DMS153 (cell line): Measurements from ENCODE around the gene DGLUCY.
"Not testable (repeated sequence)": the region's sequence is repeated elsewhere in the genome, so short reads cannot be mapped to it uniquely, and the experiment has no call there.

Experiments
- DNase-seq: peaks from one replicate; lab custom pipeline; 2025; lab: John Stamatoyannopoulos, UW

DGLUCY gene

GRCh38 chr14:91138511-91139359 is 24.9 kb downstream of the DGLUCY start:
- DNase-seq, result no peak

DNA sequence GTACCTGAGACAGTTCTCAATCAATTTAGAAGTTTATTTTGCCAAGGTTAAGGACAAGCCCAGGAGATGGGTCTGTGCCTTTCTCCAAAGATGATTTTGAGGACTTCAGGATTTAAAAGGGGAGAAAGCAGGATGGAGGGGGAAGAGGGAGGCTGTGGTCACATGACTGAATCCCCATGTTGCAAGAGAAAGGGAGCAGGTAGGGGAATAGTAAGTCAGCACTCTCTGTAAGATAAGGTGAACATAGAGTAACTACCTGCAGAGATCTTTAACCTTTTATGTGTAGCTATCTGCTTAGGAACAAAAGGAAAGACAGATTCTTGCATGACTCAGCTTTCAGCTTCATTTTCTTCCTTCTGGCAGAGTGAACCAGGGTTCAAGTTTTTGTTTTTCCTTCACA is 25.9 kb downstream of the DGLUCY start:
- no peak for DNase-seq

DNA sequence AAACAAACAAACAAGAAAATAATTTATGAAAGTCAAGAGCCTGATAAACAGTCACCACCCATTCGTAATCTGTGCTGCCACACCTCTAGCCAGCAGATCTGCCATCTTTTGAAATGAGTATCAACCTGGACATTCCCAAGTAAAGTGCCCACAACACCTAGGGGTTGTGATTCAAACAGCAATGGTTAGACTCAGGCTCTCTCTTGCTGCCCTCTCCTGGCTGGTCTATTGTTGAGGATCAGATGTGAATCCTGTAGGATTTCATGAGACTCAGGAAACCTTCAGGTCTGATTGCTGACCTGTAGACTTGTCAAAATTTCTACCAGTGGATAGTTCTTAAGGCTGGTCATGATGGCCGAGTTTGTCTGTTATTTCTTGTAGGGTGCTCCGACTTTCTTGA is 26.8 kb downstream of the DGLUCY start:
- peak; percentile 18 for DNase-seq

- no peak for DNase-seq
These were observed 28.4 kb downstream of the DGLUCY start for GRCh38 chr14:91142214-91142668.

- DNase-seq, result no peak
These were observed 30.0 kb downstream of the DGLUCY start for GRCh38 chr14:91143862-91144261.

DNA sequence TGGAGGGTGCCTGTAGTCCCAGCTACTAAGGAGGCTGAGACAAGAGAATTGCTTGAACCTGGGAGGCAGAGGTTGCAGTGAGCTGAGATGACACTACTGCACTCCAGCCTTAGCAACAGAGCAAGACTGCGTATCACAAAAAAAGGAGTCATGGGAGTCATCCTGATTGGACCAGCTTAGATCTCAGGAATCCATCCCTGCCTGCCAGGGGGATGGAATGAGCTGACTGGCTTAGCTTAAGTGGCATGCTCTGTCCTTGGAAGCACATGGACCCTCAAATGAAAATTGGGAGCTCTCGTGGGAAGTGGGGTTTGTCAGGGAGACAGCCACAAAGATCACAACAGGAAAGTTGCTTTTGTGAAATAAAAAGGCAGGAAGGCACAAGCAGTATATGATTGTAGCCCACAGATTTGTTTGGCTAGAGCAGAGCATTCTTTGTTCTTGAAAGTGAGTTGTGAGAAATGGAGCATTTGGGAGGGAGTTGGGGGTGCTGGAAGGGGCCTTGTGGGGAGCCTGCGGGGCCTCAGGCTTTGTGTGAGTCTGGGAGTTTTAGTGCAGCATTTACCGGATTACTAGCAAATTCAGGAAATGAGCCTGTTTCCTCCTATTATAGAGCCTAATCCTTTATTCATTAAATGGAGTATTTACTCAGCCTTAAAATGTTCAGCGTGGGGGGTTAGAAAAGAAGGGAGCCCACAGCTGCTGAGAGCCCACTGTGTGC is 30.7 kb downstream of the DGLUCY start:
- DNase-seq, result no peak

DNA sequence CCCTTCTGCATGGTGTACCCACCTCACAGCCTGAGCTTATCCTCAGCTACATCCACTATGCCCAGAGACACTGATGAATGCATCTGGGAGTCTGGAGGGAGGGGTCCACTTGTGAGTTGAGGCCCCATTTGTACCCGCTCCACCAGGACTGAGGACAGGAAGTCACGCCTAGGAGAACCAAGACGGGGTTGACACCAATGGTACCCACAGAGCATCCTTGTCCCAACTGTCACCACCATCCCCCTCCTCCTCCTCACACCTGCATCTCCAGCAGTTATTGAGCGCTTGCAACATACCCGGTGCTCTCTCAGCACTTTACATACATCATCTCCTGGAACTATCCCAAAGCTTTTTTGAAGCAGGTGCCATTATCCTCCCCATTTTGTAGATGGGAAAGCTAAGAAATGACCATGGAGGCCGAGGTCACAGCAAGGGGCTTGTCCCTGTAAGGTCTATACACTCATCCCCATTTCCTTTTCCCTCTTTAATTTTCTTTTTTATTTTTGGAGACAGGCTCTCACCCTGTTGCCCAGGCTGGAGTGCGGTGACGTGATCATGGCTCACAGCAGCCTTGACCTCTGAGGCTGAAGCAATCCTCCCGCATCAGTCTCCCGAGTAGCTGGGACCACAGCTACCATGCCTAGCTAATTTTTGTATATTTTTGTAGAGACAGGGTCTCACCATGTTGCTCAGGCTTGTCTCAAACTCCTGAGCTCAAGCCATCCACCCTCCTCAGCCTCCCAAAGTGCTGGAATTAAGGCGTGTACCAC is 31.7 kb downstream of the DGLUCY start:
- DNase-seq, result no peak

DNA sequence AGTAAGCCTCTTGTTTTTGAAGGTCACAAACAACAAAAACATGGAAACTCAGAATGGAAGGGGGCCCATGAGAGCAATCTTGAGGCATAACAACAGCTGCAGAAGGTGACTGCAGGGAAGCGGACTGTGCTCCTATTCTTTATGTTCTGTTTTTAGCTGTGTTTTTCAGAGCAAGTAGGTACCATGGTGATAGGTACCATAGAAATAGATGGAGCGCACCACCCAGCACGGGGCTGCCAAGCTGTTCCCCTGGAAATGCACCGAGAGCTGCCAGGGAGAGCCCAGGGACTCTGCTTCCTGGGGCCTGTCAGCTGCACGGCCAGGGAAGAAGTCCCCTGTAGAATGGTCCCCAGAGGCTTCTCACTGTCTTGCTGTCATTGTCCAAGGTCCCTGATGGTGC is 32.8 kb downstream of the DGLUCY start:
- DNase-seq, result no peak

DNA sequence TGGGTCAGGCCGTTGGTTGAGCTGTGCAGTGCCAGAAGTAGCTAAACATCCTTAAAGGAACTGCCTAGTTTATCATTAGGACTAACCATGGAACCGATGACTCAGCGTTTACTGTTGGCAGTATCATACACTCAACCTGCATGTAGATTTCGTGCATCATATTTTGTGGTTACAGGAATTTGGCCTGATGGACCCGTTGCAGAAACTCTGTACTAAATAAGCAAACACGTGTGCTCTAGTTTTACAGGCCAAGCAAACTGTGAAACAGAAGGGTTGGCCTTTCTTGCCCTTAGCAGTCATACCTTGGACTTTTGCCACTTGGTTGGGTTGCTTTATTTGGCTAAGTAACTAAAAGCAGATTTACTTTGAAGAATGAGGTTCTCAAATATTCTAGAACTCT is 35.6 kb downstream of the DGLUCY start:
- no peak for DNase-seq

DNA sequence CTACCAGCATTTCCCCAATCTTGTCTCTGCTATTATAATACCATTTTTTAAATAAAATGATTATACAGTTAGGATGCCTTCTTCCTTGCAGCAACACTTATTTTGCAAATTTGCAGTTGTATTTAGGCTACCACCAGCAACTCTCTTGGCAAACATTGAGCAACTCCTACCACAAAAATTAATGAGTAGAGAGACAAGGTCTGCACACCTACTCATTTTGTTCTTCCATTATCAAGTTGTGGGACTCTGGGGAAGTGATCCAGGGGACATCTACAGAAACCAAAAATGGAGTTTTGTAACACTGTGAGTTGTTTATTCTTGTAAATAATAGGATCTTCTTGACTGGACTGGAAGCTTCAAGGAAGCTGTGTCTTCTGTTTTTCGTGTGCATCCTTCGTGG is 38.6 kb downstream of the DGLUCY start:
- DNase-seq, result no peak

DNA sequence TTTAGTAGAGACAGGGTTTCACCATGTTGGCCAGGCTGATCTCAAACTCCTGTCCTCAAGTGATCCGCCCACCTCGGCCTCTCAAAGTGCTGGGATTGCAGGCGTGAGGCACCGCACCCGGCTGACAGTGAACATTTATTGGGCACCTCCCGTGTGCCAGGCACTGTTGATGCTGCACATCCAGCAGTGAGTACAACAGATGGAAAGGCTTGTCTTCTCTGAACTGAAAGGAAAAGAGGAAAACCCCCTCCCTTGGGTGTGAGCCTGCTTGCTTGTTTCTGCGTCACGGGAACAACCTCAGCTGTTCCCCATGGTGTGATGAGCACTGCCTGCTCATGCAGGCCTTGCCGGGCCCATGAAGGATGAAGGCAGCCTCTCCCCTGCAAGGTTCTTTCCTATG is 39.5 kb downstream of the DGLUCY start:
- no peak for DNase-seq

- peak; percentile 94 for DNase-seq
These were observed 41.2 kb downstream of the DGLUCY start for GRCh38 chr14:91154851-91155625.

- no peak for DNase-seq
These were observed 41.8 kb downstream of the DGLUCY start for GRCh38 chr14:91155626-91156089.

DNA sequence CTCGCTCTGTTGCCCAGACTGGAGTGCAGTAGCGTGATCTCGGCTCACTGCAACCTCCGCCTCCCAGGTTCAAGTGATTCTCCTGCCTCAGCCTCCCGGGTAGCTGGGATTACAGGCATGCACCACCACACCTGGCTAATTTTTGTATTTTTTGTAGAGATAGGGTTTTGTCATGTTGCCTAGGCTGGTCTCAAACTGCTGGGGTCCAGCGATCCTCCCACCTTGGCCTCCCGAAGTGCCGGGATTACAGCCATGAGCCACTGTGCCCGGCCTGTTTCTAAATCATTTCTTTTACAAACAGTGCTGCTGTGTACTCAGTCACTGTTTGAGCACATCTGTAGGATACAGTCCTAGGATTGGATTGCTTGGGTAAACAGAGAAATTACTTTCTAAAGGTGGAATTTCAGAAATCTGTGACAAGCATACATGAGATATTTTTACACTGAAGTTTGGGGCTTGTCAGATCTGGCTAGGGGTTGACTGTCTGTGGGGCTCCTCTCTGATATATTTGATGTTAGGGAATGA is 42.3 kb downstream of the DGLUCY start:
- DNase-seq, result not testable (repeated sequence)

GRCh38 chr14:91156877-91157276 is 43.0 kb downstream of the DGLUCY start:
- not testable (repeated sequence) for DNase-seq

GRCh38 chr14:91158091-91158790 is 44.4 kb downstream of the DGLUCY start:
- no peak for DNase-seq

GRCh38 chr14:91159182-91159581 is 45.3 kb downstream of the DGLUCY start:
- no peak for DNase-seq

- DNase-seq, result no peak
These were observed 46.0 kb downstream of the DGLUCY start for GRCh38 chr14:91159906-91160305.

DNA sequence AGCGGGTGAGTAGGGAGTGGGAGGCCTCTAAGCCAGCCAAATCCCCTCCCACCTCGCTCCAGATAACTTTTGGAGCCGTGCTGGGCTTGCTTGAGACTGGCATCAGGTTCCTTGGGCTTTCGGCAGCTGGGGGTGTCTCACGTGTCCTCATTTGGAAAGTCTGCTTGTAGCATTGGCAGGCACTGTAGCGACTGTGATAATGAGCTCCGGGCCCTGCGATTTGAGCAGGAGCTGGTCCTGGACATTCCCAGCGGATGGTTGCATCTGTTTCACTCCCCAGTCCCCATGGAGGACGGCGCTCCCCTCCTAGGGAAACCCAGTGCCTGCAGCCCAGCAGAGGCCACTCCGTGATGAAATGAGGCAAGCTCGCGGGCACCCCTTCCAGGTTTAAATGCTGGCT is 49.4 kb downstream of the DGLUCY start:
- DNase-seq, result no peak

- DNase-seq, result no peak
These were observed 50.8 kb downstream of the DGLUCY start for GRCh38 chr14:91164676-91165075.

GRCh38 chr14:91167380-91167770 is 53.5 kb downstream of the DGLUCY start:
- DNase-seq, result no peak
